GM23338 (cell line): Measurements from ENCODE around the gene ACADS. TPM values are rescaled to one million over a fixed set of nuclear protein-coding genes. Genes with fewer than 3 reads are reported as not detected.

ENCODE experiments used
- ATAC-seq: fragments of 200-7000 bp; cut with Tn5 transposase; 3 replicates; pipeline ENCODE4 v1.9.1; 2020
- DNase-seq: peaks from one replicate; pipeline ENCODE4 v3.0.0-alpha.2; 2015; ENCODE audit warnings: low spot score
- H2AFZ ChIP-seq: fragments of 200-600 bp; sonication (generic); 2 replicates; pipeline ENCODE4 v1.8.0; 2016; ENCODE audit warnings: antibody characterized with exemption, mild to moderate bottlenecking, moderate library complexity
- H3F3A ChIP-seq: fragments of 200-600 bp; sonication (generic); replicated peaks from 2 replicates; pipeline ENCODE4 v1.8.0; 2017; ENCODE audit warnings: antibody characterized with exemption, mixed run types, low read depth
- H3K27ac ChIP-seq: fragments of 200-600 bp; sonication (generic); 2 replicates; pipeline ENCODE4 v1.6.1; 2016; ENCODE audit warnings: low read depth
- H3K27me3 ChIP-seq: fragments of 200-600 bp; sonication (generic); 2 replicates; pipeline ENCODE4 v1.8.0; 2016; ENCODE audit warnings: mild to moderate bottlenecking, mixed run types, moderate library complexity; ENCODE audit not compliant: insufficient read depth
- H3K36me3 ChIP-seq: fragments of 200-600 bp; sonication (generic); 2 replicates; pipeline ENCODE4 v1.8.0; 2016; ENCODE audit warnings: mild to moderate bottlenecking; ENCODE audit not compliant: insufficient read depth
- H3K4me1 ChIP-seq: fragments of 200-600 bp; sonication (generic); 2 replicates; pipeline ENCODE4 v1.8.0; 2016; ENCODE audit warnings: mild to moderate bottlenecking, moderate library complexity; ENCODE audit not compliant: insufficient read depth
- H3K4me2 ChIP-seq: fragments of 200-600 bp; sonication (generic); 2 replicates; pipeline ENCODE4 v1.7.1; 2017; ENCODE audit warnings: mixed run types
- H3K4me3 ChIP-seq: fragments of 200-600 bp; sonication (generic); 2 replicates; pipeline ENCODE4 v1.6.1; 2016; ENCODE audit warnings: mixed run types
- H3K79me2 ChIP-seq: fragments of 200-600 bp; sonication (generic); replicated peaks from 2 replicates; pipeline ENCODE4 v1.8.0; 2017; ENCODE audit warnings: mild to moderate bottlenecking; ENCODE audit not compliant: insufficient read depth
- H3K9me2 ChIP-seq: fragments of 200-600 bp; sonication (generic); 2 replicates; pipeline ENCODE4 v1.8.0; 2017; ENCODE audit not compliant: insufficient read depth
- H4K20me1 ChIP-seq: fragments of 200-600 bp; sonication (generic); replicated peaks from 2 replicates; pipeline ENCODE4 v1.8.0; 2017; ENCODE audit warnings: mild to moderate bottlenecking; ENCODE audit not compliant: insufficient read depth
- H3K27ac Mint-ChIP-seq: 2 replicates; pipeline ENCODE4 v1.8.0; 2020; ENCODE audit warnings: inconsistent platforms, mild to moderate bottlenecking, moderate library complexity, mixed read lengths
- H3K27me3 Mint-ChIP-seq: 3 replicates; pipeline ENCODE4 v1.8.0; 2022; ENCODE audit warnings: low read depth, mild to moderate bottlenecking, moderate library complexity, mixed read lengths, inconsistent platforms; ENCODE audit not compliant: insufficient read depth, poor library complexity
- H3K36me3 Mint-ChIP-seq: 3 replicates; pipeline ENCODE4 v1.8.0; 2021; ENCODE audit warnings: low read depth, mild to moderate bottlenecking, inconsistent platforms, moderate library complexity, mixed read lengths
- H3K4me1 Mint-ChIP-seq: 3 replicates; pipeline ENCODE4 v1.8.0; 2020; ENCODE audit warnings: mild to moderate bottlenecking, inconsistent platforms, mixed read lengths
- H3K4me3 Mint-ChIP-seq: 3 replicates; pipeline ENCODE4 v1.8.0; 2021; ENCODE audit warnings: moderate library complexity, mild to moderate bottlenecking, inconsistent platforms, mixed read lengths
- H3K9me3 Mint-ChIP-seq: 3 replicates; pipeline ENCODE4 v1.8.0; 2020; ENCODE audit warnings: moderate library complexity, mild to moderate bottlenecking, inconsistent platforms, mixed read lengths
- CREB1 ChIP-seq: fragments of 250-450 bp; sonication (Bioruptor Pico); IDR thresholded peaks from 2 replicates; pipeline ENCODE4 v1.5.0; 2020; ENCODE audit warnings: low read depth, mild to moderate bottlenecking, moderate library complexity
- CTCF ChIP-seq, 2 experiments: fragments of 200-600 bp in 1 of 2; sonication (generic) in 1 of 2; conservative IDR thresholded peaks; 2 replicates each; pipeline versions ENCODE4 v1.5.1 to v1.6.1; 2016 to 2017; ENCODE audit warnings: antibody characterized with exemption in 2 of 2, low read depth in 2 of 2, mild to moderate bottlenecking in 2 of 2, moderate library complexity in 1 of 2
- EZH2 ChIP-seq: fragments of 200-600 bp; sonication (generic); IDR thresholded peaks from one replicate; pipeline ENCODE4 v1.8.0; 2017; ENCODE audit warnings: antibody characterized with exemption, mild to moderate bottlenecking, low read depth; ENCODE audit not compliant: unreplicated experiment
- EZH2phosphoT487 ChIP-seq: fragments of 200-600 bp; sonication (generic); IDR thresholded peaks from one replicate; pipeline ENCODE4 v1.8.1; 2018; ENCODE audit warnings: antibody characterized with exemption; ENCODE audit not compliant: unreplicated experiment
- JUNB ChIP-seq: IDR thresholded peaks from one replicate; pipeline ENCODE4 v1.6.1; 2016; ENCODE audit warnings: antibody characterized with exemption; ENCODE audit not compliant: unreplicated experiment
- NANOG ChIP-seq: IDR thresholded peaks from 2 replicates; pipeline ENCODE4 v1.6.1; 2016; ENCODE audit warnings: antibody characterized with exemption, borderline replicate concordance
- POLR2AphosphoS5 ChIP-seq: IDR thresholded peaks from 2 replicates; pipeline ENCODE4 v1.6.1; 2016; ENCODE audit warnings: antibody characterized with exemption, low read depth
- REST ChIP-seq: IDR thresholded peaks from one replicate; pipeline ENCODE4 v1.6.1; 2018; ENCODE audit warnings: antibody characterized with exemption; ENCODE audit not compliant: unreplicated experiment
- STAT1 ChIP-seq: IDR thresholded peaks from one replicate; pipeline ENCODE4 v1.6.1; 2016; ENCODE audit warnings: antibody characterized with exemption; ENCODE audit not compliant: unreplicated experiment
- ZNF114 ChIP-seq: fragments of 250-450 bp; sonication (Bioruptor Pico); IDR thresholded peaks from 2 replicates; pipeline ENCODE4 v1.5.0; 2020; ENCODE audit warnings: mild to moderate bottlenecking, moderate library complexity
- ZNF331 ChIP-seq: fragments of 250-450 bp; sonication (Bioruptor Pico); IDR thresholded peaks from 2 replicates; pipeline ENCODE4 v1.5.0; 2020; ENCODE audit warnings: low read depth, mild to moderate bottlenecking, moderate library complexity
- ZNF462 ChIP-seq: fragments of 250-450 bp; sonication (Bioruptor Pico); IDR thresholded peaks from 2 replicates; pipeline ENCODE4 v1.5.0; 2020; ENCODE audit warnings: mild to moderate bottlenecking, moderate library complexity
- polyA plus RNA-seq: library from polyadenylated mRNA; unstranded; fragments of >200 nt; fragmentation: Nextera tagmentation; extraction: Ambion mirVana; gene quantifications from 2 replicates; pipeline ENCODE4 v1.2.1, GENCODE V29; 2016
- total RNA-seq: library from RNA; depleted of rRNA; stranded (reverse); fragments of >200 nt; shearing (Covaris generic); gene quantifications from 2 replicates; pipeline ENCODE4 v1.2.3, GENCODE V29; 2014
- TF ChIP-seq, protein P1 (sequence below): IDR thresholded peaks from 2 replicates; pipeline ENCODE4 v1.6.1; 2016; ENCODE audit warnings: antibody characterized with exemption

Gene ACADS
- total and polyA plus RNA-seq, 2 experiments from 2014 or later, result 3.1 to 5.7 TPM

DNA sequence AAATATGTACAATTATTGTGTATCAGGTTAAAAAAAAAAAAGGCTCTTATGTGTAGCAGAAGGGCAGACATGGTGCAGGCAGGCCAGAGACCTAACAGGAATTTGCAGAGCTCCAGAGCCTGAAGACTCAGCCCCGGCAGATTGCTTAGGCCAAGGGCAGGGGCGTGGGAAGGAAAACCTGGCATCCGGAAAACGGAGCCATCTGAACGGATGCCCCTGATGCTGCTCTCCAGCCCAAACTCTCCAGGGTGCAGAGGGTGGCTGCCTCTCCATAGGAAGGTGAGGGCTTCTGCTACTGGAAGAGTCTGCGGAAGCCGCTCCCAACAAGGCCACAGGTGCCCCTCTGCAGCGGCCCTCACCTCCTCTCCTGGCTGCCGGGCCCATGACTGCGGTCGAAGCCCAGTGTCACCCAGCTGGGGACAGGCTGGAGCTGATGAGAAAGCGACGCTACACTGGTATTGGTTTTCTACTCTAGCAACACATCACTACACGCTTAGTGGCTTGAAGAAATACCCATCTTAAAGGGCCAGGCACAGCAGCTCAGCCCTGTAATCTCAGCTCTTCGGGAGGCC lies 19.4 kb downstream of the ACADS start:
- Mint-ChIP-seq H3K9me3 (no peaks in the 10 kb centered on the region), H3K27me3 (peaks cover 3% of the 10 kb centered on the region), H3K4me3 (no peak overlapping the region; the same call in 2 of the 3 replicates), H3K36me3 (no peaks in the 10 kb centered on the region), H3K27ac (no peak overlapping the region), H3K4me1 (no peaks in the 10 kb centered on the region; the same call in 2 of the 3 replicates)
- no peaks in the 10 kb centered on the region for H3K79me2 ChIP-seq
- no peak overlapping the region for H3K27ac ChIP-seq
- H4K20me1 ChIP-seq, result no peaks in the 10 kb centered on the region
- DNase-seq, result peak; percentile 17
- H3K4me2 ChIP-seq, result no peak overlapping the region
- no peaks in the 10 kb centered on the region for H3K36me3 ChIP-seq
- no peaks in the 10 kb centered on the region for H3K4me1 ChIP-seq
- no peaks in the 10 kb centered on the region for H3K27me3 ChIP-seq
- ATAC-seq, result no peak
- H2AFZ ChIP-seq, result 0 out of 2 replicates have a peak overlapping the region, but pooled peaks have one; percentile 43
- no peak for TF ChIP-seq EZH2
- TF ChIP-seq, protein P1, sequence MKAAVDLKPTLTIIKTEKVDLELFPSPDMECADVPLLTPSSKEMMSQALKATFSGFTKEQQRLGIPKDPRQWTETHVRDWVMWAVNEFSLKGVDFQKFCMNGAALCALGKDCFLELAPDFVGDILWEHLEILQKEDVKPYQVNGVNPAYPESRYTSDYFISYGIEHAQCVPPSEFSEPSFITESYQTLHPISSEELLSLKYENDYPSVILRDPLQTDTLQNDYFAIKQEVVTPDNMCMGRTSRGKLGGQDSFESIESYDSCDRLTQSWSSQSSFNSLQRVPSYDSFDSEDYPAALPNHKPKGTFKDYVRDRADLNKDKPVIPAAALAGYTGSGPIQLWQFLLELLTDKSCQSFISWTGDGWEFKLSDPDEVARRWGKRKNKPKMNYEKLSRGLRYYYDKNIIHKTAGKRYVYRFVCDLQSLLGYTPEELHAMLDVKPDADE, result no peak
- no peak for TF ChIP-seq EZH2phosphoT487
- no peak for TF ChIP-seq NANOG
- no peak for TF ChIP-seq ZNF114 (CRISPR knock-in tag)
- TF ChIP-seq POLR2AphosphoS5, result no peak
- TF ChIP-seq CTCF (conservative IDR thresholded peaks at IDR 0.05; ENCODE audit: low read depth in 2 of 2), result no peak
- TF ChIP-seq REST, result no peak
- no peak for TF ChIP-seq JUNB
- TF ChIP-seq ZNF462 (CRISPR knock-in tag), result no peak
- no peak for TF ChIP-seq ZNF331 (CRISPR knock-in tag)
- TF ChIP-seq CREB1, result no peak
- no peak for TF ChIP-seq STAT1
- no peak overlapping the region for H3K4me3 ChIP-seq
- no peaks in the 10 kb centered on the region for H3K9me2 ChIP-seq
- H3F3A ChIP-seq, result no peaks in the 10 kb centered on the region
